ENCODE data around the gene ATP13A4.

DNA sequence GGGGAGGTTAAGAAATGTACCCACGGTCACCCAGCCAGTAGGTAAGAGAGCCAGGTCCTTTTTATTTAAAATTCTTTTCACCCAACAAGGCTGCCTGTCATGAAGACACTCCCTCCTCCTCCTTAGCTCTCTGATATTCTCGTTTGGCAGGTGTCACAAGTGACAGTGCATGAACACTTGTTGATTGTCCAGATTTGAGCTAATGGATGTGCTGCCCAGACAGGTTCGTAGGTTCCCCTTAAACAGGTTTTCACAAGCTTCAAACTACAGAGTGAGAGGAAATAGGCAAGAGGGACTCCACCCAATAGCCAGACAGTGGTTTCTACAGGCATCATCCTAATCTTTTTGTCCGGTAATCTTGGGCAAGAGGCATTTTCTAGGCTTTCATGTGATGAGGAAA is 32.2 kb downstream of the ATP13A4 start:
- TF ChIP-seq TAF1 (IDR thresholded peaks at IDR 0.05; ENCODE audit: low read depth) (no peak), EGR1 (IDR thresholded peaks at IDR 0.05) (no peak), RAD21 (IDR thresholded peaks at IDR 0.05; ENCODE audit: low read depth) (no peak), ZBTB7A (IDR thresholded peaks at IDR 0.05; ENCODE audit: low read depth) (no peak), TEAD4 (IDR thresholded peaks at IDR 0.05) (no peak), CREB1 (IDR thresholded peaks at IDR 0.05; ENCODE audit: low read depth) (no peak), CEBPB (IDR thresholded peaks at IDR 0.05) (no peak), TCF12 (IDR thresholded peaks at IDR 0.05; ENCODE audit: low read depth) (no peak), EP300 (IDR thresholded peaks at IDR 0.05; ENCODE audit: borderline replicate concordance) (no peak), YY1 (IDR thresholded peaks at IDR 0.05; ENCODE audit: low read depth) (no peak)
- TF ChIP-seq, protein P1, sequence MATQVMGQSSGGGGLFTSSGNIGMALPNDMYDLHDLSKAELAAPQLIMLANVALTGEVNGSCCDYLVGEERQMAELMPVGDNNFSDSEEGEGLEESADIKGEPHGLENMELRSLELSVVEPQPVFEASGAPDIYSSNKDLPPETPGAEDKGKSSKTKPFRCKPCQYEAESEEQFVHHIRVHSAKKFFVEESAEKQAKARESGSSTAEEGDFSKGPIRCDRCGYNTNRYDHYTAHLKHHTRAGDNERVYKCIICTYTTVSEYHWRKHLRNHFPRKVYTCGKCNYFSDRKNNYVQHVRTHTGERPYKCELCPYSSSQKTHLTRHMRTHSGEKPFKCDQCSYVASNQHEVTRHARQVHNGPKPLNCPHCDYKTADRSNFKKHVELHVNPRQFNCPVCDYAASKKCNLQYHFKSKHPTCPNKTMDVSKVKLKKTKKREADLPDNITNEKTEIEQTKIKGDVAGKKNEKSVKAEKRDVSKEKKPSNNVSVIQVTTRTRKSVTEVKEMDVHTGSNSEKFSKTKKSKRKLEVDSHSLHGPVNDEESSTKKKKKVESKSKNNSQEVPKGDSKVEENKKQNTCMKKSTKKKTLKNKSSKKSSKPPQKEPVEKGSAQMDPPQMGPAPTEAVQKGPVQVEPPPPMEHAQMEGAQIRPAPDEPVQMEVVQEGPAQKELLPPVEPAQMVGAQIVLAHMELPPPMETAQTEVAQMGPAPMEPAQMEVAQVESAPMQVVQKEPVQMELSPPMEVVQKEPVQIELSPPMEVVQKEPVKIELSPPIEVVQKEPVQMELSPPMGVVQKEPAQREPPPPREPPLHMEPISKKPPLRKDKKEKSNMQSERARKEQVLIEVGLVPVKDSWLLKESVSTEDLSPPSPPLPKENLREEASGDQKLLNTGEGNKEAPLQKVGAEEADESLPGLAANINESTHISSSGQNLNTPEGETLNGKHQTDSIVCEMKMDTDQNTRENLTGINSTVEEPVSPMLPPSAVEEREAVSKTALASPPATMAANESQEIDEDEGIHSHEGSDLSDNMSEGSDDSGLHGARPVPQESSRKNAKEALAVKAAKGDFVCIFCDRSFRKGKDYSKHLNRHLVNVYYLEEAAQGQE (IDR thresholded peaks at IDR 0.05; ENCODE audit: low read depth), result no peak
- TF ChIP-seq, protein P2, sequence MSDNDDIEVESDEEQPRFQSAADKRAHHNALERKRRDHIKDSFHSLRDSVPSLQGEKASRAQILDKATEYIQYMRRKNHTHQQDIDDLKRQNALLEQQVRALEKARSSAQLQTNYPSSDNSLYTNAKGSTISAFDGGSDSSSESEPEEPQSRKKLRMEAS (IDR thresholded peaks at IDR 0.05), result no peak

Measured in Ishikawa (cell line).